ENCODE data around the gene FOCAD.

DNA sequence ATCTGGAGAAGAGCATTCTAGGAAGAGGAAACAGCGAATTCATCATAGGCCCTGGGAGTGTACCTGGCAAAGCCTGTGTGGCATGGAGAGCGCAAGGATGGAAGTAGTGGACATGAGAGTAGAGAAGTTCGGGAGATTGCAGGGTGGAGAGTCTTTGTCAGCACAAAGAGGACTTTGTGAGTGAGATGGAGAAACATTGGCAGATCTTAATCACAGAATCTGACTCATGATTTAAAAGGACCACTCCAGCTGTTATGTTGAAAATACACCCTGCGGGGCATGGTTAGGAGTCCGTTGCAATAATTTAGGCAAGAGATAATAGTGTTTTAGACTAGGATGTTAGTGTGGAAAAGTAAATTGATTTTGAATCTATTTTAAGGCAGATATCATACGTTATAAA lies 230.5 kb downstream of the FOCAD start:
- TF ChIP-seq EZH2 (IDR thresholded peaks at IDR 0.05; ENCODE audit: low read depth, low read length, severe bottlenecking) (no peak), BCL11A (IDR thresholded peaks at IDR 0.05; ENCODE audit: low read depth in 2 of 2, low read length in 2 of 2) (no peak), CHD2 (IDR thresholded peaks at IDR 0.05; ENCODE audit: low read length) (no peak)
- TF ChIP-seq, protein P1, sequence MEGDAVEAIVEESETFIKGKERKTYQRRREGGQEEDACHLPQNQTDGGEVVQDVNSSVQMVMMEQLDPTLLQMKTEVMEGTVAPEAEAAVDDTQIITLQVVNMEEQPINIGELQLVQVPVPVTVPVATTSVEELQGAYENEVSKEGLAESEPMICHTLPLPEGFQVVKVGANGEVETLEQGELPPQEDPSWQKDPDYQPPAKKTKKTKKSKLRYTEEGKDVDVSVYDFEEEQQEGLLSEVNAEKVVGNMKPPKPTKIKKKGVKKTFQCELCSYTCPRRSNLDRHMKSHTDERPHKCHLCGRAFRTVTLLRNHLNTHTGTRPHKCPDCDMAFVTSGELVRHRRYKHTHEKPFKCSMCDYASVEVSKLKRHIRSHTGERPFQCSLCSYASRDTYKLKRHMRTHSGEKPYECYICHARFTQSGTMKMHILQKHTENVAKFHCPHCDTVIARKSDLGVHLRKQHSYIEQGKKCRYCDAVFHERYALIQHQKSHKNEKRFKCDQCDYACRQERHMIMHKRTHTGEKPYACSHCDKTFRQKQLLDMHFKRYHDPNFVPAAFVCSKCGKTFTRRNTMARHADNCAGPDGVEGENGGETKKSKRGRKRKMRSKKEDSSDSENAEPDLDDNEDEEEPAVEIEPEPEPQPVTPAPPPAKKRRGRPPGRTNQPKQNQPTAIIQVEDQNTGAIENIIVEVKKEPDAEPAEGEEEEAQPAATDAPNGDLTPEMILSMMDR (IDR thresholded peaks at IDR 0.05; ENCODE audit: control extremely low read depth in 1 of 3, insufficient read depth in 1 of 3, low read depth in 1 of 3, low read length in 3 of 3), result no peak

All from H1 (cell line).